PFSK-1 (cell line): ENCODE results near the gene ADIG.

ENCODE experiments used
- FOXP2 ChIP-seq: optimal IDR thresholded peaks from 2 replicates; pipeline ENCODE3; 2011; ENCODE audit warnings: borderline replicate concordance, control low read depth, inconsistent platforms; ENCODE audit not compliant: insufficient read depth; ENCODE audit errors: extremely low read length, extremely low read depth
- POLR2AphosphoS5 ChIP-seq: IDR thresholded peaks from 2 replicates; pipeline ENCODE4 v1.6.1; 2012; ENCODE audit warnings: low read depth, mild to moderate bottlenecking, control low read depth, low read length, moderate library complexity
- REST ChIP-seq, 2 experiments: IDR thresholded peaks; 2 replicates each; pipeline versions ENCODE4 v1.6.1 to v1.8.0; 2011 to 2012; ENCODE audit warnings: low read depth in 2 of 2, low read length in 2 of 2, control low read depth in 1 of 2, inconsistent platforms in 1 of 2, mild to moderate bottlenecking in 1 of 2, moderate library complexity in 1 of 2; ENCODE audit not compliant: insufficient read depth in 1 of 2
- SIN3A ChIP-seq: IDR thresholded peaks from 2 replicates; pipeline ENCODE4 v1.6.1; 2012; ENCODE audit warnings: mild to moderate bottlenecking, low read length, moderate library complexity, borderline replicate concordance; ENCODE audit not compliant: insufficient read depth
- TAF1 ChIP-seq: IDR thresholded peaks from 2 replicates; pipeline ENCODE4 v1.6.1; 2012; ENCODE audit warnings: low read length, control low read depth, borderline replicate concordance; ENCODE audit not compliant: insufficient read depth

ADIG gene

GRCh38 chr20:38631155-38632022 lies 50.4 kb downstream of the ADIG start:
- TF ChIP-seq REST (IDR thresholded peaks at IDR 0.05; ENCODE audit: insufficient read depth in 1 of 2, low read depth in 2 of 2, low read length in 2 of 2) (no peak), POLR2AphosphoS5 (no peak), TAF1 (no peak), FOXP2 (no peak), SIN3A (no peak)

GRCh38 chr20:38633577-38634093 lies 52.6 kb downstream of the ADIG start:
- TF ChIP-seq REST (IDR thresholded peaks at IDR 0.05; ENCODE audit: insufficient read depth in 1 of 2, low read depth in 2 of 2, low read length in 2 of 2) (no peak), FOXP2 (no peak), SIN3A (no peak), TAF1 (no peak), POLR2AphosphoS5 (no peak)

- TF ChIP-seq SIN3A (no peak), POLR2AphosphoS5 (no peak), TAF1 (no peak)
These were observed 54.8 kb downstream of the ADIG start for GRCh38 chr20:38635721-38636288.
